GM21619 (cell line): ENCODE results near the gene SNAPC4.
"Not testable (repeated sequence)": the region's sequence is repeated elsewhere in the genome, so short reads cannot be mapped to it uniquely, and the experiment has no call there.

Source experiments
- ATAC-seq: cut with Tn5 transposase; IDR thresholded peaks from one replicate; pipeline ENCODE4 v1.9.1; 2021; ENCODE audit not compliant: unreplicated experiment

Gene SNAPC4

GRCh38 chr9:136359774-136360718 is 39.9 kb downstream of the SNAPC4 start:
- no peak for ATAC-seq

- ATAC-seq: no peak
These were observed 41.1 kb downstream of the SNAPC4 start for GRCh38 chr9:136358888-136359287.

GRCh38 chr9:136358016-136358415 is 42.0 kb downstream of the SNAPC4 start:
- no peak for ATAC-seq

GRCh38 chr9:136357202-136357725 is 42.7 kb downstream of the SNAPC4 start:
- ATAC-seq: no peak

DNA sequence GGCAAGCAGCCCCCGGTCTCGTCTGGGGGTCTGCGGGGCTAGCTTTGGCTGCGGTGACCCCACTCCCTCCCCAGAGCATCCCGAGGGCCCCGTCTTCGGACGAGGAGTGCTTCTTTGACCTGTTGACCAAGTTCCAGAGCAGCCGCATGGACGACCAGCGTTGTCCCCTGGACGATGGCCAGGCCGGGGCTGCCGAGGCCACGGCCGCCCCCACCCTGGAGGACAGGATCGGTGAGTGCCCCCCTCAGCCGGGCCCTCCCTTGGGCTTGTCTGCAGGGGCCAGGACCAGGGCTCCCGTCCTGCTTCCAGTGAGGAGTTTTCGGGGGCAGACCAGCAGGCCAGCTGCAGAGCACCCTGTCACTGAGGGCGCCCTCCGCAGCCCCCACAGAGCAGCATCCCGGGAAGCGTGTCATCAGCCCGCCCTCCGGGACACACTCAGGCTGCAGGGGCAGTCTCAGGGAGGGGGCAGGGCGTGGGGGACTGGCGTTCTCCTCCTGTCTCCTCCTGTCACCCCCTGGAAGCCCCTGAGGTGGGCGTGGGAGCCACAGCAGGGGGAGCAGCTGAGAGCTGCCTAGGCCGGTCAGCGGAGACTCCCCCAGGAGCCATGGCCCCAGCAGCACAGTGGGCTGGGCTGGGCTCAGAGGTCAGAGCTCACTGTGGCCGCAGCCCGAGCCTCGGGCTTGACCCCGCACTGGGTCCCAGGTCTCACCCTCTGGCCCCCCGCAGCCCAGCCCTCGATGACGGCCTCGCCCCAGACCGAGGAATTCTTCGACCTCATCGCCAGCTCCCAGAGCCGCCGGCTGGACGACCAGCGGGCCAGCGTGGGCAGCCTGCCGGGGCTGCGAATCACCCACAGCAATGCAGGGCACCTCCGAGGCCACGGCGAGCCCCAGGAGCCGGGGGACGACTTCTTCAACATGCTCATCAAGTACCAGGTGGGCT is 44.1 kb downstream of the SNAPC4 start:
- ATAC-seq: no peak

GRCh38 chr9:136354592-136355085 is 45.3 kb downstream of the SNAPC4 start:
- ATAC-seq: no peak

GRCh38 chr9:136353757-136354488 is 46.0 kb downstream of the SNAPC4 start:
- no peak for ATAC-seq

GRCh38 chr9:136353088-136353487 is 46.9 kb downstream of the SNAPC4 start:
- no peak for ATAC-seq

DNA sequence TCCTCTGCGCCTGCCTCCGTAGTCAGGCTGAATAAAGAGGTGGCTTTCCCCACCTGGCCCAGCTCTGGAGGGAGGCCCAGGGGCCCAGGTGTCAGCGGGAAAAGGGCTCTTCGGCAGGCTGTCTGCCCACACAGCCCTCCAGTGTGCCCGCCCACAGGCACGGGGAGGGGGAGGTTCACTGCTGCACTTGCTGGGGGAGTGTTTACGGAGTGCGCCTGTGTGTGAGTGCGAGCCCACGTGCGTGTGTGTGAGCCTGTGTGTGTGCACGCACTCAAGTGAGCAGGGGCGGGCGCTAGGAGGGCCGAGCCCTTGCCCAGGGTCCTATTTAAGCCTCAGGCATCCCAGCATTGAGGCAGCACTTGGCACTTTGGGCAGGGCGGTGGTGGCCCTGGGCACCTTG is 47.3 kb downstream of the SNAPC4 start:
- no peak for ATAC-seq

- not testable (repeated sequence) for ATAC-seq
These were observed 48.1 kb downstream of the SNAPC4 start for GRCh38 chr9:136351868-136352267.

DNA sequence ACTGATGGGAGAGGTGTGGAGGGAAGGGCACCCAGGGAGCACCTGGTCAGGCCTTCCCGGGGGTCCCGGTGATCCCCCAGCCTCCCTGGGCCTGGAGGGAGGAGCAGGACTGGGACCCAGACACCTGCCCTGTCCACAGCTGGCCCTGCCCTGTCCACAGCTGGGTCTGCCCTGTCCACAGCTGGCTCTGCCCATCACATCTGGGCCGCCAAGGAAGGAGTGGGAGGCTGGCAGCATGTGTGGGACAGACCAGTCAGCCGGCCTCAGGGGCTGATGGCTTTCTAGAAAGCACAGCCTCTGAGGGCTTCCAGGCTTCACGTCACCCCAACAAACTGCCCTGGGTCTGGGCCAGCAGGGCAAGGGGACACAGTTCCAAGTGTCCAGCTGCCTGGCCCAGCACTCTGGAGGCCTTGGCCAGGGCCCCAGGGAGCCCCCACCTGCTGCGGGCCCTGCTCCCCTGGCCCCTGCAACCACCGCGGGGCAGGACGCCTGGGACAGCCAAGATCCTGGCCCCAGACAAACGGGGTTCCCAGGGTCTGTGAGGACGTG is 48.6 kb downstream of the SNAPC4 start:
- ATAC-seq: no peak
